Muscle of back (tissue), 11 donors: ENCODE measurements around the gene TPST2. TPM values are rescaled to one million over a fixed set of nuclear protein-coding genes. Genes with fewer than 3 reads are reported as not detected.
A peak's percentile ranks its signal among the peaks of the same experiment; 100 is the strongest.
"Not testable (repeated sequence)": the region's sequence is repeated elsewhere in the genome, so short reads cannot be mapped to it uniquely, and the experiment has no call there.

Experiments
- DNase-seq, 3 donors: peaks; one replicate each; pipeline versions ENCODE4 v3.0.0 to v3.0.0-alpha.2; 2013
- polyA plus RNA-seq, 10 donors: library from polyadenylated mRNA; unstranded; fragments of 120-200 nt; gene quantifications; one replicate each; pipeline ENCODE4 v1.2.1, GENCODE V29; 2013; ENCODE audit not compliant: insufficient read length in 10 of 10

TPST2 gene
- polyA plus RNA-seq, 10 donors, result 6.3 to 10.5 (median 7.3) TPM

GRCh38 chr22:26535603-26535908, 54.4 kb downstream of the TPST2 start:
- DNase-seq, result no peak

GRCh38 chr22:26534874-26535602, 54.9 kb downstream of the TPST2 start:
- no peak for DNase-seq

- no peak for DNase-seq
Measured at GRCh38 chr22:26534171-26534855, 55.6 kb downstream of the TPST2 start.

- DNase-seq, result no peak
Measured at GRCh38 chr22:26529345-26529744, 60.6 kb downstream of the TPST2 start.

- DNase-seq, result not testable (repeated sequence)
Measured at GRCh38 chr22:26528518-26528917, 61.4 kb downstream of the TPST2 start.

- DNase-seq, result no peak
Measured at GRCh38 chr22:26527574-26528465, 62.1 kb downstream of the TPST2 start.

- no peak for DNase-seq
Measured at GRCh38 chr22:26527167-26527566, 62.8 kb downstream of the TPST2 start.

GRCh38 chr22:26525946-26526564, 63.9 kb downstream of the TPST2 start:
- DNase-seq, result no peak

- DNase-seq, result no peak
Measured at GRCh38 chr22:26524870-26525269, 65.1 kb downstream of the TPST2 start.

- no peak for DNase-seq
Measured at GRCh38 chr22:26522592-26522991, 67.3 kb downstream of the TPST2 start.

- DNase-seq, result no peak
Measured at GRCh38 chr22:26522012-26522411, 67.9 kb downstream of the TPST2 start.

- DNase-seq, result no peak
Measured at GRCh38 chr22:26517429-26517828, 72.5 kb downstream of the TPST2 start.

GRCh38 chr22:26516503-26516902, 73.4 kb downstream of the TPST2 start:
- no peak for DNase-seq

GRCh38 chr22:26515931-26516330, 74.0 kb downstream of the TPST2 start:
- no peak for DNase-seq

GRCh38 chr22:26514419-26515161, 75.3 kb downstream of the TPST2 start:
- DNase-seq, result no peak

- no peak for DNase-seq
Measured at GRCh38 chr22:26513838-26514237, 76.1 kb downstream of the TPST2 start.

GRCh38 chr22:26512149-26512793, 77.7 kb downstream of the TPST2 start, which contains the start of gene TFIP11:
Gene TFIP11, minus strand, starts transcription at chr22:26512473. Its CDS starts 2,201 bp downstream, at chr22:26510272.
- DNase-seq, result peak; percentile 90 to 98 (median 96)

GRCh38 chr22:26508148-26508547, 81.8 kb downstream of the TPST2 start:
- no peak for DNase-seq

- no peak for DNase-seq
Measured at GRCh38 chr22:26503758-26504157, 86.2 kb downstream of the TPST2 start.

- DNase-seq, result peak in 2 of 3 donors; percentile 20 to 36
Measured at GRCh38 chr22:26502688-26503561, 87.0 kb downstream of the TPST2 start.
